Activated CD8-positive, alpha-beta memory T cell treated with anti-CD3 and anti-CD28 coated beads for 48 hours (primary cell): ENCODE results near the gene SORCS2.

Experiments used
- DNase-seq, 3 experiments: peaks; one replicate each; pipeline ENCODE4 v3.0.0-alpha.2; 2020; ENCODE audit warnings: low read depth in 2 of 3, low spot score in 2 of 3

The SORCS2 gene

DNA sequence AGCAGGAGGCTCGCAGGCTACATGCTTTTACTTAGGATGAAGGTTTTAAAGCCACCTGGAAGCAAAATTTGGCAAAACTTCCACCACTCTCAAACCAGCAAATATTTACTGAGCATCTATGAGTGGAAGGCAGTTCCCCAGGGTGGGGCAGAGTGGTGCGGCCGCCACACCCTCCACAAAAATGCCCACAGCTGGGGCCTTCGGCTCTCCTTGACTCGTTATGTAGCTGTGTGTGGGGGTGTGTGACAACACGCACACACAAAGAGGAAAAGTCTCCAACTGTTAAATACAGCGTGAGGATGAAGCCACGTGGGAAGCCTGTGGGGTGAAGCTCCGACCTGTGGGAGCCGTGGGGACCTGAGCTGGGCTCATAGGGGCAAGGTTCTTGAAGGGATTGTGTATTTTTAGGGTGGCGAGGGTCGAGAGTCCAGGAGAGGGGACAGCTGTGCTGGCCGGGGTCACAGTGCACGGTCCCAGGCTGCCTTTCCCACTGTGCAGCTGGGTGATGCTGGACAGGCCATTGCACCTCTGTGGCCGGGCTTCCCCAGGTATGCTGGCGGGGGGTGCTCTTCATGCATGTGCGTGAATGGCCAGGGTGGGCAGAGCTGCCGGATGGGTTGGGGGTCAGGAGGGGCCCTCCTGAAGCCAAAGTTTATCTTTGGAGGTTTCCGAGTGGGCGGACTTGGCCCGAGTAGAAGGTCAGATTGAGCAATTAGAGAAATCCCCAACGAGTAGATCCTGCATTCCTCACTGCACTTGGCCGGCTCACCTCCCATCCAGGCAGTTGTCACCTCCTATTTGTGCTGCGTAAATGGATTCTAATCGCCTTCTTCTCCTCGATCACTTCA lies 25.4 kb downstream of the SORCS2 start:
- no peak for DNase-seq

DNA sequence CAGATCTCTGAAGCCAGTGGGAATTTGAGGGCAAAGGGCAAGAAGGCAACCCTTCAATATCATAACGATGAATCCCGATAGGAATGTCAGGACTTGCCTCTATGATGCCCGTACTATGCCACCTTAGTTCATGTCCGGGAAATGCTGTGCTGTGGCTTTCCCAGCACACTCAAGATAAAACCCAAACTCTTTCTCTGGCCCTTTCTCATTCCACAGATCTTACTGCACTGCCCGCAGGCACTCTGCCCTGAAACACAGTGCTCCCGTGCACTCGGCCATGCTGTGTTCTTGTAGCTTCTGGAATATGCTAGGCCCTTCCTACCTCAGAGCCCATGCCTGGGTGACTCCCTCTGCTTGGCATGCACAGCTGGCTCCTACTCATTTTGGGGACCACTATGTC lies 26.3 kb downstream of the SORCS2 start:
- no peak for DNase-seq

DNA sequence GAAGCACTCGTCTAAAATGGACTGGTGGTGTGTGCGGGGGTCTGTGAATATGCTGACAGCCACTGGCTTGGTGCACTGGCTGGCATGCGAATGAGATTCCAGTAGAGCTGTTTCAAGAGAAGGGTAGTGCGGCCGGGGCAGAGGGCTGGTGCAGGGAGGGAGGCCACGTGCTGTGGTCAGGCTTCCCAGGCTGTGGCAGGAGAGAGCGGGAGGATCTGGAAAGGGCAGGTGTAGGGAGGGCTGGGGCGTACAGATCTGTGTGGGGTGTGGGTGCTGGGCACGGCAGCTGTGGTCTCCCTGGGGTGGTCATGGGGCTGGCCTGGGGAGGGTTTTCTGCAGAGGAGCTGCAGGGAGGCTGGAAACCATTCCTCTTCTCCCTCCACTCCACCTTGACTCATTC lies 30.2 kb downstream of the SORCS2 start:
- no peak for DNase-seq

DNA sequence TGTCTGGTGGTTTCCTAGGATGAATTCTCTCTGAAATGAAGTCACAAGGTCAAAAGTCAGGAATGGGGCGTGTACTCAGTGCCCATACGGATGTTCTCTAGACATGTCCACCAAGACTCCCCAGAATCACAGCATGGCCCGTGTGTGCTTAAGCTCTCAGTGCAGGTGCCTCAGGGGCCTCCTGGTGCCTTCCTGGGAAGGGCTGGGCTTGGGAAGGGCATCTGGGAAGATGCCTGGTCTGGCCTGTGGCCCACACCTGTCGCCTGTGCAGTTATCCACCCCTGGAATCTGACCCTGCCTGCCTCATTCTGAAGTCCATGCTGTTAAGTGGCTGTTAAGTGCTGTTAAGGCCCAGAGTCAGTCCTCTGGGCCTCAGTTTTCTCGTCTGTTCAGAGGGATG lies 31.2 kb downstream of the SORCS2 start:
- no peak for DNase-seq

DNA sequence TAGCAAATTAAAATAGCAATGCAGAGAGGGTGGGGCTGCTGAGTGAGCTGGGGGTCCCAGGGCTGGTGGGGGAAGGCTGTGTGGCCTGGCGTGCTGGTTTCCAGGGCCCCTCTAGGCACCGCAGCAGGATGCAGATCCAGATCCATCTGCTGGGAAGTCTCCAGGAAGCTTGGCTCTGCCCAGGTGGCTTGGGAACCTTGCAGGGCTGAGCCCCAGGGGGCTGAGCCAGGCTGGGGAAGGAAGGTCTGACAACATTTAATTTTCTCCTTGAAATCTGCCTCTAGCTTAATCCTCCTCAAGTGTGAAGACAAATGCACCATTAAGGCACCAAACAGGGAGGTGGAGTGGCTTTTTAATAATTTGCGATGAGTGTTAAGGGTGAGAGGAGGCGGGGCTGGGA lies 31.7 kb downstream of the SORCS2 start:
- no peak for DNase-seq

DNA sequence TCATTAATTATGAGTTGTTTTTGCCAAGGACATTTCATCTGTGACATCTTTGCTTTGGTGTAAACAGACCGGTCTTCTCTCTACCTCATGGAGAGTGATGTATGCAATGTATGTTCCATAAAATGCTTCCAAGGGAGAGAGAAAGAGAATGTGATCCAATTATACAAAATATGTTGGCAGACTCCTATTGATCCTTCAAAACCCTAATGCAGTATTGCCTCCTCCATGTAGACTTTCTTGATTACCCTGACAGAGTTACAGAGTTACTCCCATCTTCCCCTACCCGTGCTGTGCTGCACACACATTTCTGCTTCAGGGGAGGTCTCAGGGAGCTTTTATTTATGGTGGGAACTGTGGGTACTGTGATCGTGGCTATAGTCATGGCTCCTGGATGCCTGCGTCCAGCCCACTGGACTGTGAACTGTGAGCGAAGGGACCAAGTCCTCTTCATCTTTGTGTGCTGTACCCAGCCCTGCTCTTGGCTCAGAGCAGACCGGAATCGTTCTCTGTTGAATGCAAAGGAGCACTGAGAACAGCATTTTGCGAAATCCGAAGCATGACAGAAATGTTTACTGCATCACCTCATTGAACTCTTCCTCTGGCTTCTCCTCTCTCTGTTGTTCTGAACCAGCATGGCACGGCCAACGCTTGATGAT lies 32.7 kb downstream of the SORCS2 start:
- DNase-seq: no peak

DNA sequence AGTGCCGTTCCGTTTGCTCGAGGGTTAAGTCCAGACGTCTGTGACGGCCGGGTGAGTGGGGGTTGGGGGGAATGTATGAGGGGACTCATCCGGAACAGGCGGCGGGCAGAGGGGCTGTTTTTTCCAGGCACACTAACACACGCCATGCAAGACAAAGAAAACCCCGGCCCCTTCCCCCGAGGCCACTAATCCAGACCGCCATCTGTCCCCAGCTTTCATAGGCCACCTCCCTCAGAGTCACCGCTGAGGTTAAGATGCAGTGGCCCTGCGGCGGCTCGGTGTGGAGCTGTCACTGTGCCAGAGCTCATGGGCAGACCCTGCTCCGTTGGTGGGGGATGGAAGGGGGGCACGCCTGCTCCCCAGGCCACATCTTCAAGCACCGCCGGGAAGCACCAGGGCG lies 34.1 kb downstream of the SORCS2 start:
- DNase-seq: no peak

DNA sequence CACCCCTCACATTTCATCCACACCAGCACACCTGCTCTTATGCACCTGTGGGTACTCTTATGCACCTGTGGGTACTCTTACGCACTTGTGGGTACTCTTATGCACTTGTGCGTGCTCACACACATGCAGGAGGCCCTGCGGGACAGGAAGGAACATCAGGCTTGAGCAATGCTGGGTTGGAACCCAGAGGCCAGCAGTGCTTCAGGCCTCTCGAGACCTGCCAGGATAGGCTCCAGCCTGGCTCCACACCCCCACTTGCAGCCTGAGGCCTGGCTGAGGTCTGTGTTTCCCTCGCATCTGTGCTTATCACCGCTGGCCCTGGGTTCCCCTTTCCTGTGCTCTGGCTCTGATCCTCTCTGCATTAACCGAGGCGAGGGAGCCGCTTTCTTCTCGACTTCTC lies 34.7 kb downstream of the SORCS2 start:
- DNase-seq: no peak

DNA sequence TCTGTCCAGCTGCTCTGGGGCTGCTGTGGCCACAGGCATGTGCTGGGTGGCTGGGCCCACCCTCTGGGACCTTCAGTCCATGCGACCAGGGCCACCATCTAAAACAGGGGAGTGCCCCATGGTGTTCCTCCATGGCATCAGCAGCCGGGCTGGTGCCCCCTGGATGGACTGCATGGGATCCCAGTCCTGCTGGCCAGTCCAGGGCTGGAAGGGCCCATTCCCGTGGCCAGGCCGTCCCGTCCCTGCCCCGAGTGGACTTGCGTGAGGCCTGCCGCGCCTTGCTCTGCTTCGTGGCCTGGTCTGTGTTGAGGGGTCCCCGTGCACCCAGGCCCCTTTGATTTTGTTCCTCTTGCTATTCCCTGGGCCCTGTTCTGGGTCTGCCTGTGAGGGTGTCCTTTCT lies 36.4 kb downstream of the SORCS2 start:
- no peak for DNase-seq

DNA sequence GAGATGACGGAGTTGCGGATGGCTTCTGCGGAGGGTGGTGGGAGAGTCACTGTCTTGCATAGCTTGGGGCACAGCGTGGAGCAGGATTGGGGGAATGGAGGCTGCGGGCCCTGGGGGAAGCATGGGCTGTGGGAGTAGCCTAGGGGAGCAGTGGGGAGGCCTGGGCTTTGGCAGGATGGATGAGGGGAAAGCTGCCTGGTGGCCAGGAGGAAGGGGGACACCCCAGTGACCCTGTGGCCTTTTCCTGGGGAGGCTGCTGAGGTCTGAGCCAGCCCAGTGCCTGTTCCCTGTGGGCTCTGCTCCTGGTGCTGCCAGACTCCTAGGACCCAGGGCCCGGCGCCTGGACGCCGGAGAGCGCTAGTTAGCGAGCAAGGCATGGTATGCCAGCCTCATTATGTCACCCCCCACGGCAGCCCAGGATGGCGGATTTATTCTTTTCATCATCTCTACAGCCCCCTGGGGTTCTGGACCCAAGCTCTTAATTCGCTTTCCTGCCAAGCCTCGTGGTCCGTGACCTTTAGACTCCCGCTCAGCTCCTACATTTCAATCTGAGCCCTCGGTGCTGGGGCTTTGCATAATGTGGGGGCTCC lies 39.8 kb downstream of the SORCS2 start:
- no peak for DNase-seq

DNA sequence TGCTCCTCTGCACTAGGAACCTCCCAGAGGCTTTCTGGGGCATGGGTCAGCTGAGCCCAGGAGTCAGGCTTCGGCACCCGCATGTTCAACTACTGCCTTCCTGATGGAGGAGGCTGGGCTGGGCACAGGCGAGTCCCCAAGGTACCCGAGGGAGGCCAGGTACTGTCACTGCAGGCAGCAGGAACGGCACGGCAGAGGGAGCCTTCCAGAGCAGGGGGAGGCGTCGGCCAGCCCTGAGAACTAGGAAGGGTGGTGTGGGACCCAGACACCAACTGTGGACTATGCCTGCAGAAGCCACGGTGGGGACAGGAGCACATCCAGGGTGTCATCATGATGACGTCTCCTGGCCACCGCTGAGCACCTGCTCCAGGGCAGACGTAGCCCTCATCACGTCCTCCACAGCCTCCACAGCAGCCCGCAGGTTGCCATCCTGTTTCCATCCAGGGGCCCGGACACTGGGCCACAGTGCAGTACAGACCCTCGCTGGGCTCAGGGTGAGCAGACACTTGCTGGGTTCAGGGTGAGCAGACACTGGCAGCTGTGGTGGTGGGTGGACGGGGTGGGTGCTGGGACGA lies 40.8 kb downstream of the SORCS2 start:
- no peak for DNase-seq

DNA sequence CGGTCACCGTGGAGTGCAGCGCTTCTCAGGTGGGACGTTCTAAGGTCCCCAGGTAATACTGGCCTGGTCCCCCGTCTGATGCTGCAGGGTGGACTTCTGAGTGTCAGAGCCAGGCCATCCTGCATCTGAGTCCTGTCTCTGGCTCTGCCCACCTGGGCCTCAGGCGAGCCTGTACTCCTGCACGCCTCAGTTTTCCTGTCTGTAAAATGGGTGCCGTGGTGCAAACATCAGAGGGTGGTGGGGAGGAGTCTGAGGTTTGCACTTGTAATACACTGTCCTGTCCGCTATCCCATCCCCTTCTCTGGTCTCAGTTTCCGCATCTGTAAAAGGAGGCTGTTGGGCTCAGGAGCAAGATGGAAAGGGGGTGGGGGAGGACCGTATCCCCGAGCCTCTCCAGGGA lies 41.3 kb downstream of the SORCS2 start:
- no peak for DNase-seq

DNA sequence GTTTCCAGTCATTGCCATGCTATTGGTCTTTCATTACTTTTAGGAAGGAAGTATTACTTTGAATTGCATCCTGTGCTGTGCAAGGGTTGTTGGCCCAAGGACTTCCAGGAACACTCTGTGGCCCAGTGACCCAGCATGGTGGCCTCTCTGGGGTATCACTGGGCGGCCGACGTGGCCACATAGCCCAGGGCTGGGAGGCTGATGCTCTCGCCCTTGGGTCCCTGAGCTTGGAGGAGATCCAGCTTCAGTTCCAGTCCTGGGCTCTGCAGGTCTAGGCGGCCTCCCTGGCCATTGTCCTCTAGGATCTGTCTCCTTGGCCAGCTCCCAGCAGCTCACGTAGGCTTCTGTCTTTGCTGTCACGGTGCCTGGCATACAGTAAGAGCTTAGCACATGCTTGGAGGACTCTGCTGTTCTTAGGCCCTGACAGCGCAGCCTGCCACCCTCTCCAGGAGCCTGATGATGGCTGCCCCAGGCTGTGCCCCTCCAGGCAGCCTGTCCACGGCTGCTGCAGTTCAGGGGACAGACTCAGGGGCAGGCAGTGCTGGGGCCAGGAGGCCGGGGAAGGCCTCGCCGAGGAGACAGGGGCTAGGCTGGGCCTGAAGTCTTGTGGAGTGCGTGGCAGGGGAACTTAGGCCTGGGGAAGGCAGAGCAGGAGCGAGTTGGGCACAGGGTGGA lies 42.2 kb downstream of the SORCS2 start:
- DNase-seq: no peak

DNA sequence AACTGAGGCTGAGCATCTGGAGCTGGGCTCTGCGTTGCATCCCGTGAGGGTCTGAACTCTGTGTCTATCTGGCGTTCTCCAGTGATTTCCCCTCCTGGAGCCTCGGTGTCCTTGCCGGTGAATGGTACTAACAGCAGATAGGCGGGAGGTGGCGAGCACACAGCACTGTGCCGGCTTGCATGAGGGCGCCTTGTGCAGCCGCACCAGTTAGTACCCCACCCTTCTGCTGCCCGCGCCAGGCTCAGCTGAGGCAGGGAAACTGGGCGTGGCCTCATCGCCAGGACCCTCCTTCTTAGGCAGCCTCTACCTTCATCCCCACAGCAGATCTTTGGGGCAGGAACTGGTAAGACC lies 42.7 kb downstream of the SORCS2 start:
- DNase-seq: no peak

DNA sequence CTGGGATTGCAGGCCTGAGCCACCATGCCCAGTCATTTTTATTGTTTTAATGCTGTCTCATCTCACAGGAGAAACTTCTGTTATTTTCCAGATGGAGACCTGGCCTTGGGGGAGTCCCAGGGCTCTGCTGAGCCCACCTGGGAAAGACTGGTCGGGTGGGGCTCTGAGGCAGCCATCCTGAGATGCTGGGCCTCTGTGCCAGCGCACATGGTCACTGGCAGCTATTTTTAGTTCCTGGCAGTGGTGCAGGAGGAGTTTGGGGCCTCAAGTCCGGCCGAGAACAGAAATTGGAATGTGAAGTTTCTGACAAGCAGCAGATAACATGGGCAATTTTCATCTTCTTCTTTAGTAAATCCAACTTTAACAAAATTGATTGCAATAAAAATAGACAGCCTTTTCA lies 44.5 kb downstream of the SORCS2 start:
- DNase-seq: no peak

DNA sequence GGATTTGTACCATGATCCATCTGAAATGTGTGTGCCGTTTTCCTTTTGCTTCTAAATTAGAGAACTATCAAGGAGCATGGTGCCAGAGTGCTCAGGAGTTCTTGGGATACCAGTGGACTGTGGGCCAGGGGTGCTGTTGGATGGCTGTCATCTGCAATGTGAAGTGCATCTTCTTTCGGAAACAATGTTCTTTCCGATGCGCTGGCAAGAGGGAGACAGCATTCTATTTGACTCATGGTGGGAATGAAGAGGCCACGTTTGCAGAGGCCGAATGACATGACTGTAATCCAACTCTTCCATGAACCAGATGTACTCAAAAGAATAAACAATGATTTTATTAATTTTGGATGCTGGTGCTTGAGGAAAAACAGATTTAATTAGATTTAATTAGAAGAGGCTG lies 45.5 kb downstream of the SORCS2 start:
- DNase-seq: no peak

DNA sequence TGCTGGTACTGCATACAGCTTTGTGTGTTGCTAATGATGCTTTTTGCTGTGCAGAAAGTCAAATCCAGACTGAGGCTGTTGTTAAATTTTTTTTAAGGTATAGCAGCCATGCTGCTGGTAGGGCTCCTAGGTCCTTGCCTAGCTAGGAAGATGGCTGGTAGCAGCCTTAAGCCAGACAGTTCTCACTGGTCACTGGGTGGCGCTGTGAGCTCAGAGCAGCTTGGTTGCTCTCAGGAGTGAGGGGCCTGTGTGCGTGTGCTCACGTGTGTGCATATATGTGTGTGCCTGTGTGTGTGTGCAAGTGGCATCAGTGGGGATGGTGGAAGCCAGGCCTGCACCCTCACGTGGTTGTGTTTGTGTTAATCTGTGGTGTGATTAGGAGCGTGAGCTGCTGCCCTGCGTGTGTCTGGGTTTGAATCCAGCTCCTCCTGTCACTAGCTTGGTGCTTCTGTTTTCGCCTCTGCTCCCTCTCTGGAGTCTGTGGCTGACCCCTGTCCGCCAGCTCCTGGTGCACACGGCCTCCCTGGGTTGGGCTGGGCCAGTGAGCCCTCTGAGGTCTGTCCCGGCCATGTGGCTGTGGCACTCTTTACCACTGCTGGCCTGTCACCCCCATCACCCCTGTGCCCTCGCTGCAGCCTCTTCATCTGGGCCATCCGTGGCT lies 46.1 kb downstream of the SORCS2 start:
- no peak for DNase-seq

DNA sequence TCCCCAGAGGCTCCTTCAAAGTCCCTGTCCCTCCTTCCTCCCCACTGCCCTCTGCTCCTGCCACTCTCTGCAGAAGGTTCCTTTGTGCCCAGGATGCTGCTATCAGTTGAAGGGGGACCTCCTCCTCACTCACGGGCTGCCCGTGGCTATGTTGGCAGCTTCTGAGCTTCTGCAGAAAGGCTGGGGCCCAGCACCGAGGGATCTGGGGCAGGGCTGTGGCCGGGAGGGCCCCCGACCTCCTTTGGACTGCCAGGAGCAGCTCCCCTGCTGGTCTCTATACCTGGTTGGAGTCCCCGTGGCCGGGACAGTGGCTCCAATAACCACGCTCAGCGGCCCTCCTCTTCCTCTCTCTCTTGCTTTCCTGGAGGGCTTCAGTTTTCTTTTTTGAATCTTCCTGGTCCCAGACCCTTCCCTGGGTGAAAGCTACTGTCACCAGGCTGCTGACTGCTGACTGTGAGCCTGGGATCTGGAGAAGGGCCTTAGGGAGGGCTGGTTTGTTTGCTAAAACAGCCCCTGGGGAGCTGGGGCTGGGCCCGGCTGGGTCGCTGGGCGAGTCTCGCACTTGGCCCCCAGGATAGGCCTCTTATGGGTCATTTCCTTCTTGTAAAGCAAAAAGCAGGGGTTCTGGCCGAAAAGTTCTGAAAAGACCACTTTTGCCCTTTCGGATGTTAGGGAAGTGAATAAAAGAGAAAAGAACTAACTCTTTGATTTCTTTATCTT lies 46.9 kb downstream of the SORCS2 start:
- no peak for DNase-seq

DNA sequence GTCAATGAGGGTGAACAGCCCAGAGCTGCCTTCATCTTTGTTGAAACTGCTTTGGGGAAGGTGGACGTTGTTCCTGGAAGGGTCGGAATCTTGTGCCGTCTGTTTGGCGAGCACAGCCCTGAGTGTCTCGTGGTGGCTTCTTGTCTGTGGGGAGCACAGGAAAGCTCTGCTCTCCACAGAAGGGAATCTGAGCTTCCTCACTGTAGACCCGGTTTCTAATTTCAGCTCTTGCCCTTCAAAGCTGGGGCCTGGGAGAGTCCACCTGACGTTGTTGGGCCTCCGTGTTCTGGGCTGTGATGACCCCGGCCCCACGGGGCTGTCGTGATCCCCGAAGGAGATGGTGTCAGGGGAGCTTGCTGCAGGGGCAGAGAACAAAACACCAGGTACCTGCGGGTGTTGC lies 47.5 kb downstream of the SORCS2 start:
- no peak for DNase-seq

DNA sequence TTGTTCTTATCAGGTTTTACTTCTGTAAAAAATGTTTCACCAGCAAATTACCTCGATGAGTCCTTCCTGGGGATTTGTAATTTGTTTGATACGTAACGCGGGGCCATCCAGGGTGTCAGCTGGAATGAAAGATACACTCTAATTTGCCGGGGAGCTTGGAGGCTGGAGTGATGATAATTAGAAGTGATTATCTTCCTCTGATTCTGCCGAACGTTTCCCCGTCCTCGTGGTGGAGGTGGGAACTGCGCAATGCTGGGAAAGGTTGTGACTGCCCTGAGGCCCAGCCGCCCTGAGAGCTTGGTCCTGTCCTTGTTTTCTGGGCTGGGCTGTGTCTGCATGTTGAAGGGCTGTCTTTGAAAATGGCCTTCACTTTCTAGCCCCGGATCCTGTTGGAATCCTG lies 48.0 kb downstream of the SORCS2 start:
- DNase-seq: no peak
